Measurements from ENCODE around the gene FSHB.

FSHB gene

GRCh38 chr11:30270671-30271070, 39.9 kb downstream of the FSHB start:
- no peak for DNase-seq

- DNase-seq, result no peak
These were observed 46.4 kb downstream of the FSHB start for GRCh38 chr11:30277176-30277575.

GRCh38 chr11:30279796-30280195, 49.0 kb downstream of the FSHB start:
- DNase-seq, result no peak

GRCh38 chr11:30281476-30282288, 50.9 kb downstream of the FSHB start:
- DNase-seq, result no peak

- no peak for DNase-seq
These were observed 51.4 kb downstream of the FSHB start for GRCh38 chr11:30282289-30282631.

All from suppressor macrophage treated with lipopolysaccharide for 4 hours (primary cell).